Measurements from ENCODE around the gene GH1. TPM values are rescaled to one million over a fixed set of nuclear protein-coding genes. Genes with fewer than 3 reads are reported as not detected.

Gene GH1
- total and polyA plus RNA-seq, 2 experiments from 2014 or later: not detected

GRCh38 chr17:63945784-63946439 lies 27.3 kb upstream of the GH1 start:
- Histone ChIP-seq H3K27ac (no peak overlapping the region), H2AFZ (no peak overlapping the region), H3K4me3 (no peak overlapping the region), H3K4me1 (ENCODE audit: insufficient read depth) (no peaks in the 10 kb centered on the region), H3K36me3 (replicated peaks; ENCODE audit: insufficient read depth, low read depth) (no peaks in the 10 kb centered on the region), H3K79me2 (no peaks in the 10 kb centered on the region), H3K9me2 (replicated peaks; ENCODE audit: insufficient read depth) (no peaks in the 10 kb centered on the region), H3K27me3 (no peaks in the 10 kb centered on the region), H3K9me3 (ENCODE audit: low read depth) (no peaks in the 10 kb centered on the region), H4K20me1 (ENCODE audit: insufficient read depth, poor library complexity, severe bottlenecking) (no peaks in the 10 kb centered on the region), H3K4me2 (no peak overlapping the region)
- no peak for DNase-seq (ENCODE audit: low spot score)
- WGBS (ENCODE audit: low lambda C conversion rate, missing lambda C conversion rate): 79% methylated on average over 6 of the region's 6 CpGs
- no peak for TF ChIP-seq CTCF (IDR thresholded peaks at IDR 0.05; ENCODE audit: poor library complexity)
- no peak for TF ChIP-seq EZH2 (IDR thresholded peaks at IDR 0.05; ENCODE audit: borderline replicate concordance)
- no peak for TF ChIP-seq EZH2phosphoT487 (IDR thresholded peaks at IDR 0.05; ENCODE audit: low read depth, severe bottlenecking, unreplicated experiment)

- no peak for TF ChIP-seq EZH2phosphoT487 (IDR thresholded peaks at IDR 0.05; ENCODE audit: low read depth, severe bottlenecking, unreplicated experiment)
- Histone ChIP-seq H3K4me2 (no peak overlapping the region), H3K79me2 (no peaks in the 10 kb centered on the region)
Observed at GRCh38 chr17:63944736-63945499, 26.3 kb upstream of the GH1 start.

GRCh38 chr17:63943745-63944144 lies 25.1 kb upstream of the GH1 start:
- Histone ChIP-seq H3K36me3 (replicated peaks; ENCODE audit: insufficient read depth, low read depth) (no peaks in the 10 kb centered on the region), H4K20me1 (ENCODE audit: insufficient read depth, poor library complexity, severe bottlenecking) (no peaks in the 10 kb centered on the region), H3K27ac (no peak overlapping the region), H3K4me1 (ENCODE audit: insufficient read depth) (no peaks in the 10 kb centered on the region), H3K4me3 (no peak overlapping the region), H3K27me3 (no peaks in the 10 kb centered on the region), H3K4me2 (no peak overlapping the region), H3K9me2 (replicated peaks; ENCODE audit: insufficient read depth) (no peaks in the 10 kb centered on the region), H2AFZ (no peak overlapping the region), H3K9me3 (ENCODE audit: low read depth) (no peaks in the 10 kb centered on the region), H3K79me2 (no peaks in the 10 kb centered on the region)
- no peak for DNase-seq (ENCODE audit: low spot score)
- 89% methylated on average over 9 of the region's 9 CpGs for WGBS (ENCODE audit: low lambda C conversion rate, missing lambda C conversion rate)
- TF ChIP-seq EZH2 (IDR thresholded peaks at IDR 0.05; ENCODE audit: borderline replicate concordance) (no peak), EZH2phosphoT487 (IDR thresholded peaks at IDR 0.05; ENCODE audit: low read depth, severe bottlenecking, unreplicated experiment) (no peak), CTCF (IDR thresholded peaks at IDR 0.05; ENCODE audit: poor library complexity) (no peak)

More at GRCh38 chr17:63944736-63945499, 26.3 kb upstream of the GH1 start:
- Histone ChIP-seq H3K4me1 (ENCODE audit: insufficient read depth) (no peaks in the 10 kb centered on the region), H2AFZ (no peak overlapping the region), H3K27ac (no peak overlapping the region), H3K9me3 (ENCODE audit: low read depth) (no peaks in the 10 kb centered on the region), H3K4me3 (no peak overlapping the region), H4K20me1 (ENCODE audit: insufficient read depth, poor library complexity, severe bottlenecking) (no peaks in the 10 kb centered on the region), H3K36me3 (replicated peaks; ENCODE audit: insufficient read depth, low read depth) (no peaks in the 10 kb centered on the region), H3K9me2 (replicated peaks; ENCODE audit: insufficient read depth) (no peaks in the 10 kb centered on the region), H3K27me3 (no peaks in the 10 kb centered on the region)
- WGBS (ENCODE audit: low lambda C conversion rate, missing lambda C conversion rate): 95% methylated on average over 20 of the region's 24 CpGs
- no peak for DNase-seq (ENCODE audit: low spot score)

GRCh38 chr17:63942309-63942985 lies 23.8 kb upstream of the GH1 start:
- 94% methylated on average over 21 of the region's 21 CpGs for WGBS (ENCODE audit: low lambda C conversion rate, missing lambda C conversion rate)

More at GRCh38 chr17:63942309-63942985, 23.8 kb upstream of the GH1 start:
- no peaks in the 10 kb centered on the region for H3K79me2 ChIP-seq
- TF ChIP-seq CTCF (IDR thresholded peaks at IDR 0.05; ENCODE audit: poor library complexity): no peak
- no peaks in the 10 kb centered on the region for H3K9me3 ChIP-seq (ENCODE audit: low read depth)
- H3K36me3 ChIP-seq (replicated peaks; ENCODE audit: insufficient read depth, low read depth): no peaks in the 10 kb centered on the region
- no peak overlapping the region for H3K4me3 ChIP-seq
- no peak for DNase-seq (ENCODE audit: low spot score)
- H3K27me3 ChIP-seq: no peaks in the 10 kb centered on the region
- no peak overlapping the region for H3K27ac ChIP-seq
- no peaks in the 10 kb centered on the region for H3K4me1 ChIP-seq (ENCODE audit: insufficient read depth)
- no peaks in the 10 kb centered on the region for H4K20me1 ChIP-seq (ENCODE audit: insufficient read depth, poor library complexity, severe bottlenecking)
- H3K4me2 ChIP-seq: no peak overlapping the region
- H3K9me2 ChIP-seq (replicated peaks; ENCODE audit: insufficient read depth): no peaks in the 10 kb centered on the region
- H2AFZ ChIP-seq: no peak overlapping the region
